ENCODE measurements around the gene USP7.
A peak's percentile ranks its signal among the peaks of the same experiment; 100 is the strongest.
"Not testable (repeated sequence)": the region's sequence is repeated elsewhere in the genome, so short reads cannot be mapped to it uniquely, and the experiment has no call there.

USP7 gene

GRCh38 chr16:8972843-8973586 lies 9.3 kb upstream of the USP7 start:
- no peak for DNase-seq (ENCODE audit: low read depth)

- DNase-seq (ENCODE audit: low read depth), result no peak
Measured at GRCh38 chr16:8971416-8971815, 7.7 kb upstream of the USP7 start.

GRCh38 chr16:8969202-8969897 lies 5.6 kb upstream of the USP7 start:
- not testable (repeated sequence) for DNase-seq (ENCODE audit: low read depth)

- not testable (repeated sequence) for DNase-seq (ENCODE audit: low read depth)
Measured at GRCh38 chr16:8968054-8968453, 4.3 kb upstream of the USP7 start.

GRCh38 chr16:8967132-8967821 lies 3.6 kb upstream of the USP7 start:
- DNase-seq (ENCODE audit: low read depth), result no peak

- DNase-seq (ENCODE audit: low read depth), result no peak
Measured at GRCh38 chr16:8966817-8967131, 3.1 kb upstream of the USP7 start.

GRCh38 chr16:8964462-8964861 lies 756 bp upstream of the USP7 start:
- DNase-seq (ENCODE audit: low read depth), result no peak

GRCh38 chr16:8963010-8963820 lies 491 bp downstream of the USP7 start:
- DNase-seq (ENCODE audit: low read depth), result no peak

GRCh38 chr16:8962393-8963009 lies 1.2 kb downstream of the USP7 start:
- DNase-seq (ENCODE audit: low read depth), result no peak

- no peak for DNase-seq (ENCODE audit: low read depth)
Measured at GRCh38 chr16:8961811-8962390, 1.8 kb downstream of the USP7 start.

GRCh38 chr16:8960788-8961109 lies 3.0 kb downstream of the USP7 start:
- no peak for DNase-seq (ENCODE audit: low read depth)

- DNase-seq (ENCODE audit: low read depth), result no peak
Measured at GRCh38 chr16:8959921-8960787, 3.6 kb downstream of the USP7 start.

GRCh38 chr16:8958344-8959167 lies 5.2 kb downstream of the USP7 start:
- peak; percentile 28 for DNase-seq (ENCODE audit: low read depth)

GRCh38 chr16:8957509-8958157 lies 6.1 kb downstream of the USP7 start:
- DNase-seq (ENCODE audit: low read depth), result no peak

GRCh38 chr16:8957063-8957397 lies 6.7 kb downstream of the USP7 start:
- no peak for DNase-seq (ENCODE audit: low read depth)

GRCh38 chr16:8956265-8957062 lies 7.2 kb downstream of the USP7 start:
- DNase-seq (ENCODE audit: low read depth), result no peak

- DNase-seq (ENCODE audit: low read depth), result no peak
Measured at GRCh38 chr16:8955828-8956227, 7.9 kb downstream of the USP7 start.

GRCh38 chr16:8953064-8953463 lies 10.6 kb downstream of the USP7 start:
- no peak for DNase-seq (ENCODE audit: low read depth)

Measured in amniotic epithelial cell (primary cell).